CD4-positive, alpha-beta T cell (primary cell): ENCODE data around the gene EP400. TPM values are rescaled to one million over a fixed set of nuclear protein-coding genes. Genes with fewer than 3 reads are reported as not detected.

Source experiments
- ATAC-seq: fragments of 200-7000 bp; cut with Tn5 transposase; one replicate; pipeline ENCODE4 v1.10.0; 2022; ENCODE audit warnings: mild to moderate bottlenecking; ENCODE audit not compliant: poor library complexity
- CTCF ChIA-PET: fragments of 350-600 bp; sonication (Branson Sonifier 250); formaldehyde crosslinking; loops from one replicate; lab custom pipeline; 2021; ENCODE audit warnings: antibody characterized with exemption, inconsistent platforms; lab: Charles Lee
- POLR2A ChIA-PET: fragments of 350-600 bp; sonication (Branson Sonifier 250); formaldehyde crosslinking; loops from one replicate; lab custom pipeline; 2021; ENCODE audit warnings: antibody characterized with exemption, inconsistent platforms; lab: Charles Lee
- DNase-seq, 14 experiments: peaks; one replicate each; pipeline ENCODE4 v3.0.0-alpha.2; 2013 to 2020; ENCODE audit warnings: mixed read lengths in 2 of 14
- H3K27ac ChIP-seq, 2 donors: one replicate each; pipeline versions ENCODE4 v1.5.1 to v1.7.0; 2013; ENCODE audit warnings: low read length in 2 of 2, low read depth in 1 of 2, mild to moderate bottlenecking in 1 of 2
- H3K27me3 ChIP-seq, 2 experiments: 1 replicate in 1 of 2; 2 replicates in 1 of 2; pipeline versions ENCODE4 v1.6.1 to v1.7.0; 2013; ENCODE audit warnings: low read length in 2 of 2, control low read depth in 1 of 2, mild to moderate bottlenecking in 1 of 2, moderate library complexity in 1 of 2; ENCODE audit not compliant: insufficient read depth in 2 of 2, control insufficient read depth in 1 of 2
- H3K36me3 ChIP-seq: one replicate; pipeline ENCODE4 v1.6.1; 2013; ENCODE audit warnings: low read length, control low read depth; ENCODE audit not compliant: insufficient read depth
- H3K4me1 ChIP-seq: one replicate; pipeline ENCODE4 v1.6.1; 2013; ENCODE audit warnings: low read length, control low read depth; ENCODE audit not compliant: insufficient read depth
- H3K4me3 ChIP-seq: one replicate; pipeline ENCODE4 v1.5.1; 2013; ENCODE audit warnings: mild to moderate bottlenecking, low read length, moderate library complexity
- H3K9me3 ChIP-seq, 2 experiments: 1 replicate in 1 of 2; 2 replicates in 1 of 2; pipeline versions ENCODE4 v1.6.1 to v1.7.0; 2013; ENCODE audit warnings: low read length in 2 of 2, mild to moderate bottlenecking in 2 of 2, control low read depth in 1 of 2, moderate library complexity in 1 of 2; ENCODE audit not compliant: control insufficient read depth in 1 of 2, insufficient read depth in 1 of 2
- H3K27ac Mint-ChIP-seq: one replicate; pipeline ENCODE4 v1.8.0; 2020; ENCODE audit warnings: mixed read lengths
- H3K27me3 Mint-ChIP-seq: one replicate; pipeline ENCODE4 v1.8.0; 2021; ENCODE audit warnings: mixed read lengths
- H3K36me3 Mint-ChIP-seq: one replicate; pipeline ENCODE4 v1.8.0; 2021; ENCODE audit warnings: low read depth, mixed read lengths
- H3K4me1 Mint-ChIP-seq: one replicate; pipeline ENCODE4 v1.8.0; 2021; ENCODE audit warnings: low read depth, mixed read lengths
- H3K4me3 Mint-ChIP-seq: one replicate; pipeline ENCODE4 v1.8.0; 2020; ENCODE audit warnings: mild to moderate bottlenecking, mixed read lengths
- H3K9me3 Mint-ChIP-seq: one replicate; pipeline ENCODE4 v1.8.0; 2020; ENCODE audit warnings: mixed read lengths
- intact Hi-C, 2 experiments: fragments of 100-400 bp; cut with DNase I in 1 of 2; cut with micrococcal nuclease in 1 of 2; formaldehyde crosslinking; loops; one replicate each; pipeline versions ENCODE4 v1.15.1 to v1.9.0; 2023 to 2025; cut with DNase I, micrococcal nuclease
- total RNA-seq, 174 experiments: library from RNA in 2 of 174; stranded (reverse) in 2 of 174; gene quantifications; one replicate each; pipeline ENCODE4 v1.2.3 and lab custom pipeline; 2021 to 2026
- TF ChIP-seq, protein P1 (sequence below): fragments of 200-600 bp; IDR thresholded peaks from one replicate; pipeline ENCODE4 v1.8.0; 2022; ENCODE audit warnings: antibody characterized with exemption, mild to moderate bottlenecking

The EP400 gene
- total RNA-seq, 2 experiments from 2014 or later: 56.4 to 56.5 TPM

DNA sequence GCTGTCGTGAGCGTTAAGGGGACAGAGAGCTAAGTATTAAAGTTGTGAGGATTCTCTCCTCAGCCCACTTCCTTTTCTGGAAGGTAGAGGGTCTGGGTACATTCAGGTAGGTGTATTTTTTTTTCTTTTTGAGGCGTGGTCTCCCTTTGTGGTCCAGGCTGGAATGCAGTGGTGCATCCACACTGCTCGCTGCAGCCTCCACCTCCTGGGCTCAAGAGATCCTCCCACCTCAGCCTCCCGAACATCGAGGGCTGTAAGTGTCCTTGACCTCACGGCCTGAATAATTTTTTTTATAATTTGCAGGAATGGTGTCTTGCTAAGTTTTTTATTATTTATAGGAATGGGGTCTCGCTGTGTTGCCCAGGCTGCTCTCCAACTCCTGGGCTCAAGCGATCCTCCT lies 19.2 kb upstream of the EP400 start:
- intact Hi-C loops: loop anchor here in 1 of 2 experiments (1.0 to 10.0 kb wide), 2 partner anchors 18 to 1056 kb away; partner anchors contain the start of gene RAN
- TF ChIP-seq, protein P1, sequence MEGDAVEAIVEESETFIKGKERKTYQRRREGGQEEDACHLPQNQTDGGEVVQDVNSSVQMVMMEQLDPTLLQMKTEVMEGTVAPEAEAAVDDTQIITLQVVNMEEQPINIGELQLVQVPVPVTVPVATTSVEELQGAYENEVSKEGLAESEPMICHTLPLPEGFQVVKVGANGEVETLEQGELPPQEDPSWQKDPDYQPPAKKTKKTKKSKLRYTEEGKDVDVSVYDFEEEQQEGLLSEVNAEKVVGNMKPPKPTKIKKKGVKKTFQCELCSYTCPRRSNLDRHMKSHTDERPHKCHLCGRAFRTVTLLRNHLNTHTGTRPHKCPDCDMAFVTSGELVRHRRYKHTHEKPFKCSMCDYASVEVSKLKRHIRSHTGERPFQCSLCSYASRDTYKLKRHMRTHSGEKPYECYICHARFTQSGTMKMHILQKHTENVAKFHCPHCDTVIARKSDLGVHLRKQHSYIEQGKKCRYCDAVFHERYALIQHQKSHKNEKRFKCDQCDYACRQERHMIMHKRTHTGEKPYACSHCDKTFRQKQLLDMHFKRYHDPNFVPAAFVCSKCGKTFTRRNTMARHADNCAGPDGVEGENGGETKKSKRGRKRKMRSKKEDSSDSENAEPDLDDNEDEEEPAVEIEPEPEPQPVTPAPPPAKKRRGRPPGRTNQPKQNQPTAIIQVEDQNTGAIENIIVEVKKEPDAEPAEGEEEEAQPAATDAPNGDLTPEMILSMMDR: no peak
- Mint-ChIP-seq H3K36me3 (peaks cover 43% of the 10 kb centered on the region), H3K9me3 (no peaks in the 10 kb centered on the region), H3K27me3 (no peaks in the 10 kb centered on the region), H3K4me1 (peaks cover 28% of the 10 kb centered on the region), H3K4me3 (peak overlapping the region; percentile 94), H3K27ac (peak overlapping the region; percentile 77)
- peaks cover 35% of the 10 kb centered on the region for H3K36me3 ChIP-seq
- ChIA-PET CTCF (interaction anchor here (4.4 kb wide), 1 partner anchor 19 kb away, joined by 19 read pairs; the partner anchor contains the start of gene EP400), POLR2A (interaction anchor here (0.5 to 1.7 kb wide), 4 partner anchors 9 to 219 kb away, joined by 3 to 8 read pairs (median 4); partner anchors contain the start of genes EP400 and SFSWAP)
- no peak for ATAC-seq
- peaks cover 28% of the 10 kb centered on the region for H3K4me1 ChIP-seq
- peak overlapping the region in 1 of 2 donors; percentile 36 for H3K27ac ChIP-seq
- no peaks in the 10 kb centered on the region for H3K9me3 ChIP-seq
- no peaks in the 10 kb centered on the region for H3K27me3 ChIP-seq
- peak overlapping the region; percentile 96 for H3K4me3 ChIP-seq
- DNase-seq: no peak

DNA sequence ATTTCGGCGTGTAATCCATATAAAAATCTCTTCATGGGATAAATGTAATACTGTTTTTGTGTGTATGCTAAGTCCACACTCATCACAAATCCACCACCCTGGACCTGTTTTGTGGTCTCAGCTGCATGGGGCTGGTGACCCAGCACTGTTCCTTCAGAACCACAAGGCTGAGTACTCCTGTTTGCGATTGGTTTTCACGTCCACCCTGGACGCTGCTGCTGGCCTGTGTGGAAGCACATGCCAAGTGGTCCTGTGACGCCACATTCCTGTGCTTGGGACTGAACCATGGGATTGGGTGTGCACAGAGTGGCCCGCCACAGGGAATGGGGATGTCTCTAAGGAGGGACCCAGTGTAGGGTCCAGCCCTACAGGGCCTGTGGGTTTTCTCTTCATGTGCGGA lies 16.4 kb upstream of the EP400 start:
- H3K4me1 Mint-ChIP-seq: peaks cover 21% of the 10 kb centered on the region
- no peak overlapping the region for H3K4me3 Mint-ChIP-seq
- no peak for ATAC-seq
- H3K27ac ChIP-seq: no peak overlapping the region
- intact Hi-C loops: loop anchor here in 1 of 2 experiments (10.0 kb wide), 1 partner anchor 1059 kb away; the partner anchor contains the start of gene RAN
- H3K4me1 ChIP-seq: peaks cover 20% of the 10 kb centered on the region
- ChIA-PET CTCF (no interaction called here), POLR2A (no interaction called here)
- no peak for DNase-seq
- TF ChIP-seq, protein P1: no peak
- H3K27me3 ChIP-seq: no peaks in the 10 kb centered on the region
- H3K9me3 Mint-ChIP-seq: no peaks in the 10 kb centered on the region
- H3K36me3 ChIP-seq: peaks cover 44% of the 10 kb centered on the region
- no peak overlapping the region for H3K27ac Mint-ChIP-seq
- H3K36me3 Mint-ChIP-seq: peaks cover 59% of the 10 kb centered on the region
- H3K9me3 ChIP-seq: no peaks in the 10 kb centered on the region
- no peaks in the 10 kb centered on the region for H3K27me3 Mint-ChIP-seq
- H3K4me3 ChIP-seq: no peak overlapping the region

DNA sequence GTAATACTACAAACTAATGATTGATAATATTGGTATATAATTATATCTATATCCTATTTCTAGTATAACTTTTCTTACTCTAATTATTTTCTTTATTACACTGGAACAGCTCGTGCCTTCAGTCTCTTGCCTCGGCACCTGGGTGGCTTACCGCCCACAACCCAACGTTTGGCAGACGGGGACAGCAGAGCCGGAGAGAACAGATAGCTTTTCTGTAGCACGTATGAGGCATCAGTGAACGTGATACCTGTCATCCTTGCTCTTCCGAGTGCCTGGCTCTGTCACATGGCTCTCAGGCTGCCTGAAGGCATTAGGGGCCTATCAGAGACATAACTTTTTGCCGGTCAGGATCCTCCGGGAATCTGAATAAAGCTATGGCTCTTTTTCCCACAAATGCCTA lies 15.2 kb upstream of the EP400 start:
- no peak overlapping the region for H3K27ac Mint-ChIP-seq
- H3K27me3 Mint-ChIP-seq: no peaks in the 10 kb centered on the region
- H3K9me3 ChIP-seq: no peaks in the 10 kb centered on the region
- H3K27ac ChIP-seq: no peak overlapping the region
- TF ChIP-seq, protein P1: no peak
- ChIA-PET POLR2A (no interaction called here), CTCF (no interaction called here)
- peaks cover 18% of the 10 kb centered on the region for H3K4me1 Mint-ChIP-seq
- peaks cover 63% of the 10 kb centered on the region for H3K36me3 Mint-ChIP-seq
- DNase-seq (no peak), ATAC-seq (no peak)
- H3K27me3 ChIP-seq: no peaks in the 10 kb centered on the region
- H3K4me3 ChIP-seq: no peak overlapping the region
- no peaks in the 10 kb centered on the region for H3K9me3 Mint-ChIP-seq
- peaks cover 49% of the 10 kb centered on the region for H3K36me3 ChIP-seq
- H3K4me3 Mint-ChIP-seq: no peak overlapping the region
- intact Hi-C loops: loop anchor here in 1 of 2 experiments (10.0 kb wide), 1 partner anchor 1060 kb away; the partner anchor contains the start of gene RAN
- H3K4me1 ChIP-seq: peaks cover 14% of the 10 kb centered on the region
